Fibroblast of pulmonary artery (primary cell): ENCODE measurements around the gene CELSR1.

Experiments
- DNase-seq: peaks from one replicate; pipeline ENCODE4 v3.0.0-alpha.2; 2010; ENCODE audit warnings: low read depth
- H3K4me3 ChIP-seq: replicated peaks from 2 replicates; pipeline ENCODE4 v1.5.1; 2011; ENCODE audit warnings: low read depth, mild to moderate bottlenecking, control low read depth, low read length, moderate library complexity
- CTCF ChIP-seq: IDR thresholded peaks from 2 replicates; pipeline ENCODE4 v1.5.1; 2011; ENCODE audit warnings: mild to moderate bottlenecking, control low read depth, low read length, inconsistent platforms; ENCODE audit errors: missing control alignments

The CELSR1 gene

GRCh38 chr22:46542011-46542985 is 4.9 kb upstream of the CELSR1 start:
- DNase-seq, result peak; percentile 70
- peak; percentile 92 for TF ChIP-seq CTCF

GRCh38 chr22:46541536-46541935 is 4.1 kb upstream of the CELSR1 start:
- no peak for TF ChIP-seq CTCF
- H3K4me3 ChIP-seq, result no peak overlapping the region
- no peak for DNase-seq

More at GRCh38 chr22:46542011-46542985, 4.9 kb upstream of the CELSR1 start:
- no peak overlapping the region for H3K4me3 ChIP-seq

- no peak for DNase-seq
- no peak for TF ChIP-seq CTCF
- no peak overlapping the region for H3K4me3 ChIP-seq
These were observed 3.5 kb upstream of the CELSR1 start for GRCh38 chr22:46540874-46541273.

GRCh38 chr22:46539169-46539568 is 1.7 kb upstream of the CELSR1 start:
- no peak overlapping the region for H3K4me3 ChIP-seq
- no peak for TF ChIP-seq CTCF
- DNase-seq, result no peak

GRCh38 chr22:46538814-46539160 is 1.4 kb upstream of the CELSR1 start:
- peak overlapping the region; percentile 31 for H3K4me3 ChIP-seq
- no peak for TF ChIP-seq CTCF
- DNase-seq, result peak; percentile 42

- H3K4me3 ChIP-seq, result peak overlapping the region; percentile 31
- no peak for TF ChIP-seq CTCF
- DNase-seq, result peak; percentile 40
These were observed 760 bp upstream of the CELSR1 start for GRCh38 chr22:46537946-46538813.
